Activated CD4-positive, CD25-positive, alpha-beta regulatory T cell treated with anti-CD3 and anti-CD28 coated beads, Interleukin-2, amount 50 U/mL, for 24 hours (primary cell): Measurements from ENCODE around the gene PTPRR.

ENCODE experiments used
- ATAC-seq, 2 donors: fragments of 150-1000 bp; cut with Tn5 transposase; one replicate each; pipeline ENCODE4 v1.10.0; 2021; ENCODE audit warnings: mild to moderate bottlenecking in 1 of 2, moderate library complexity in 1 of 2

PTPRR gene

GRCh38 chr12:70590549-70591226, 329.9 kb downstream of the PTPRR start:
- no peak for ATAC-seq

- ATAC-seq, result no peak
Observed at GRCh38 chr12:70590051-70590450, 330.5 kb downstream of the PTPRR start.
